IMR-90 (cell line): Measurements from ENCODE around the gene TTF1. TPM values are rescaled to one million over a fixed set of nuclear protein-coding genes. Genes with fewer than 3 reads are reported as not detected.

Source experiments
- FOS ChIP-seq: fragments of 150-350 bp; IDR thresholded peaks from 2 replicates; pipeline ENCODE4 v1.6.1; 2016; ENCODE audit warnings: low read depth, low read length
- POLR2A ChIP-seq: IDR thresholded peaks from 2 replicates; pipeline ENCODE4 v1.6.1; 2012; ENCODE audit warnings: mild to moderate bottlenecking, low read depth, low read length
- SMC3 ChIP-seq: fragments of 150-350 bp; IDR thresholded peaks from 2 replicates; pipeline ENCODE4 v1.6.1; 2016; ENCODE audit warnings: low read depth, mild to moderate bottlenecking, antibody characterized with exemption, low read length, moderate library complexity
- polyA plus RNA-seq, 3 experiments: library from polyadenylated mRNA; depleted of rRNA; stranded (reverse); fragments of >200 nt; gene quantifications; 2 replicates each; pipeline ENCODE4 v1.2.3, GENCODE V29; 2012; ENCODE audit warnings: low replicate concordance in 1 of 3
- total RNA-seq: library from RNA; depleted of rRNA; stranded (reverse); fragments of >200 nt; gene quantifications from 2 replicates; pipeline ENCODE4 v1.2.3, GENCODE V29; 2012
- TF ChIP-seq, protein P1 (sequence below): conservative IDR thresholded peaks from 2 replicates; pipeline ENCODE4 v1.5.1; 2012; ENCODE audit warnings: mild to moderate bottlenecking, low read depth, low read length, improper control_type of control experiment
- TF ChIP-seq, protein P2 (sequence below): fragments of 150-350 bp; IDR thresholded peaks from 2 replicates; pipeline ENCODE4 v1.6.1; 2017; ENCODE audit warnings: mild to moderate bottlenecking, antibody characterized with exemption, low read length, low read depth

Gene TTF1
- total and polyA plus RNA-seq, 2 of the 4 experiments (the other 2 are of a cell fraction) = 6.5 to 12.0 TPM

DNA sequence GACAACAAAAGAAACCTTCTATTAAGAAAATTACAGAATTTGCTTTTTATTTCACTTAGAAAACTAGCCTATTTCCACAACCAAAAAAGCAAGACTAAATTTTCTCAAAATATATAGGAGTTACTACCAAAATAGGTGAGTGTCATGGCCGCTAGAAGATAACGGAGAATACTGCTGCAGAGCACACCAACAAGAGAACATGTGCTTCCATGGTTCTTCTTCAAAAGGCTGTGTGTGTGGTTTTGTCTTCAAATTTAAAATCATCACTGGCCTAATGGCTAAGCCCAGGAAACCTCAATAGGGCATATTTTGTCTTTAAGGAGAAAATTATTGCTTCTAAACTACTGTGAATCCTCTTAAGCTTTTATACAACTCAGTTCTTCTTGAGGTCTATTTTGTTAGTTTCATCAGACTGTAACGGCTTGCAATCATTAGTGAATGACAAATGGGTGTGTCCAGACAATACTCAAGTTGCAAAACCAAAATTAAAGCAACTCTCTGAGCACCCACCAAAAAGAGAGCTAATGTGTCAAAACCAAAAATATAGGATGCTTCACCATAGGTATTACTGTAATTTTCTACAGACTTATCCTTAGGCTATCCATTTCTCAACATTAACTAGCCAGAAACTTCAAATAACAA is 55.1 kb downstream of the TTF1 start (continued):
- TF ChIP-seq, protein P1, sequence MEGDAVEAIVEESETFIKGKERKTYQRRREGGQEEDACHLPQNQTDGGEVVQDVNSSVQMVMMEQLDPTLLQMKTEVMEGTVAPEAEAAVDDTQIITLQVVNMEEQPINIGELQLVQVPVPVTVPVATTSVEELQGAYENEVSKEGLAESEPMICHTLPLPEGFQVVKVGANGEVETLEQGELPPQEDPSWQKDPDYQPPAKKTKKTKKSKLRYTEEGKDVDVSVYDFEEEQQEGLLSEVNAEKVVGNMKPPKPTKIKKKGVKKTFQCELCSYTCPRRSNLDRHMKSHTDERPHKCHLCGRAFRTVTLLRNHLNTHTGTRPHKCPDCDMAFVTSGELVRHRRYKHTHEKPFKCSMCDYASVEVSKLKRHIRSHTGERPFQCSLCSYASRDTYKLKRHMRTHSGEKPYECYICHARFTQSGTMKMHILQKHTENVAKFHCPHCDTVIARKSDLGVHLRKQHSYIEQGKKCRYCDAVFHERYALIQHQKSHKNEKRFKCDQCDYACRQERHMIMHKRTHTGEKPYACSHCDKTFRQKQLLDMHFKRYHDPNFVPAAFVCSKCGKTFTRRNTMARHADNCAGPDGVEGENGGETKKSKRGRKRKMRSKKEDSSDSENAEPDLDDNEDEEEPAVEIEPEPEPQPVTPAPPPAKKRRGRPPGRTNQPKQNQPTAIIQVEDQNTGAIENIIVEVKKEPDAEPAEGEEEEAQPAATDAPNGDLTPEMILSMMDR = no peak
- TF ChIP-seq, protein P2, sequence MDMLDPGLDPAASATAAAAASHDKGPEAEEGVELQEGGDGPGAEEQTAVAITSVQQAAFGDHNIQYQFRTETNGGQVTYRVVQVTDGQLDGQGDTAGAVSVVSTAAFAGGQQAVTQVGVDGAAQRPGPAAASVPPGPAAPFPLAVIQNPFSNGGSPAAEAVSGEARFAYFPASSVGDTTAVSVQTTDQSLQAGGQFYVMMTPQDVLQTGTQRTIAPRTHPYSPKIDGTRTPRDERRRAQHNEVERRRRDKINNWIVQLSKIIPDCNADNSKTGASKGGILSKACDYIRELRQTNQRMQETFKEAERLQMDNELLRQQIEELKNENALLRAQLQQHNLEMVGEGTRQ = no peak
- TF ChIP-seq SMC3 (no peak), POLR2A (no peak), FOS (no peak)
